CD4-positive, alpha-beta T cell treated with Interleukin-17A for 1 hour (primary cell): ENCODE results near the gene SLC30A7.
"Not testable (repeated sequence)": the region's sequence is repeated elsewhere in the genome, so short reads cannot be mapped to it uniquely, and the experiment has no call there.

Source experiments
- DNase-seq: peaks from one replicate; pipeline ENCODE4 v3.0.0-alpha.2; 2020

The SLC30A7 gene, protein sequence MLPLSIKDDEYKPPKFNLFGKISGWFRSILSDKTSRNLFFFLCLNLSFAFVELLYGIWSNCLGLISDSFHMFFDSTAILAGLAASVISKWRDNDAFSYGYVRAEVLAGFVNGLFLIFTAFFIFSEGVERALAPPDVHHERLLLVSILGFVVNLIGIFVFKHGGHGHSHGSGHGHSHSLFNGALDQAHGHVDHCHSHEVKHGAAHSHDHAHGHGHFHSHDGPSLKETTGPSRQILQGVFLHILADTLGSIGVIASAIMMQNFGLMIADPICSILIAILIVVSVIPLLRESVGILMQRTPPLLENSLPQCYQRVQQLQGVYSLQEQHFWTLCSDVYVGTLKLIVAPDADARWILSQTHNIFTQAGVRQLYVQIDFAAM

DNA sequence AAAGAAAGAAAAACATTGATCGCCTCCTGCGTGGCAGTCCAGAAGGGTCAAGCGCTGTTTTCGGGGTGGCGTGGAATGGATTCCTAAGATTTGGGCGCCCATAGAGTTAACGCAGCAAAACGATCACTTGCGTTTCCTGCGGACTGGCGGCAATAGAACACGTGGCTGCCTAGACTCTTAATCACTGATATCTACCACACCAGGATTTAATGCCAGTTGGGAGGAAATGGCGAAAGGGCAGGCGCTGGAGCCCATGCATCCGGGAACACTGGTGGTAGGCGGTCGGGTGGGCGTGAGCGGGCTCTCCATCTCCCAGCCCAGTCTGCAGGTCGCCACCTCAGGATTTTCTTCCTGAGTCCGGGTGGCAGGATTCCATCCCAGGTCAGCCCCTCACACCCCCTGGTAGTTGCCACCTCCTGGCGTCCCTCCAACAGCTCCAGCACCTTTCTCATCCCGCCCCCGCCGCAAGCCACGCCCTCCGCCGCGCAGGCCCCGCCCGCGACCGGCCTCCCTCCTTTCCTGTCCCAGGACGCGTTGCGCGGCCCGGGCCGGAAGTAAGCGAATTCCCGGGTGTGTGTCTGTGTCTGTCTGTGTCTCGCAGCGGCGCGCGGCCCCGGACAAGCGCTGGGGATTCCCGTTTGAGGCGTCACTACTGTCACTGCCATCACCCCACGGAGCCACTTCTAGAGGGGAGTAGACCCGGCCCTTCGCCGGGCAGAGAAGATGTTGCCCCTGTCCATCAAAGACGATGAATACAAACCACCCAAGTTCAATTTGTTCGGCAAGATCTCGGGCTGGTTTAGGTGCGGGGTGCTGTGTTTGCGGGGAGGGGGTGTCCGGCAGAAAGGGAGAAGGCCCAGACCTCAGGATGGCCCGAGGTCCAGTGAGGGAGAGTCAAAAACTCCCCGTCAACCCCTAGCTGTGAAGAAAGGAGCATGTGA, at the start of gene SLC30A7:
Gene SLC30A7, plus strand, starts transcription at position 551 of the 941 bp plus-strand sequence. Its CDS starts 173 bp downstream, at position 724.
- DNase-seq = peak; percentile 97

DNA sequence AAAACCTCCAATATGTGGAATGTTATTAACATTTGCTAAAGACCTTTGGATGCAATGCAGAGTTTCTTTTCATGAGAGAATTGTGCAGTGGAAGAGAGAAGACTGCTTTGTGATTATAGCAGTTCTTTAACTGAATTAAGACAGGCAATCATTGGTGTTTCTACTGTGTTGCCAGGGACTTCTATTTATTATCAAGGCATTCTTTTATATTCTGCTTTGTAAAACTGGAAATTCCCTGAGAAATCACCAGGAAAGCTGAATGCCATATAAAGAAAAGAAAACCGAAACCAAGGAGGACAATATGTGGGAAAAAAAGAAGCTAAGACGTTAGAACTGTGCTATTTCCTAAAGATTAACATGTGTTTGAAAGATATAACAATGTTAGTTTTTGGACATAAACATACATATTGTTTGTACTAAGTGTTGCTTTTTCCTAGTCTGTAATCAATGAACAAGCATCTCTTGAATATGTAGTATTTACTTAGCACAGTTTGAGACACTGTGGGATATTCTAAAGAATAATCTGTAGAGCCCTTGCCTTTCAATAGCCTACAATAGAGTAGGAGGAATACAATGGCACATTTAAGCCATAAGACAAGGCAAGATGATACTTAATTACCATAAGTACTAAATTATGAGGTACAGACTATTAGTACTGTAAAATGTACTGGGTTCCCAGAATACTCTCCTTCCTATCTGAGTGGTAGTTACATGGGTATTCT, 48.4 kb upstream of the SLC30A7 start:
- DNase-seq = no peak

DNA sequence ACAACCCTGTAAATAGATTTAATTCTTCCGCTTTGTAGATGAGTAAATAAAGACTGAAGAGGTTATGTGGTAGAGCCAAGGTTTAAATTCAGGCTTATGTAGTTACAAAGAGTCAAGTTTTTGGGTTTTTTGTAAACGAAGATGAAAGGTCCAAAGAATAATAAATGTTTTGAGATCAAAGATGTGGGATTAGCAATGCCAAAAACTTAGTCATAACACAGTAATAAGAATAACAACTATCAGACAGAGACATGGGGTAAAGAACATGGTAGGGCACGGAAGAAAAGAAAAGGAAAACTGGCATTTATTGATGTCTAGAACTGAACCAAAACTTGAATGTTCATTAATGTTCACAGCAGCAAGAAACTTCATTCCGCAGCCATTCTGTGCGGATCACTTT, 44.2 kb upstream of the SLC30A7 start:
- DNase-seq = no peak

DNA sequence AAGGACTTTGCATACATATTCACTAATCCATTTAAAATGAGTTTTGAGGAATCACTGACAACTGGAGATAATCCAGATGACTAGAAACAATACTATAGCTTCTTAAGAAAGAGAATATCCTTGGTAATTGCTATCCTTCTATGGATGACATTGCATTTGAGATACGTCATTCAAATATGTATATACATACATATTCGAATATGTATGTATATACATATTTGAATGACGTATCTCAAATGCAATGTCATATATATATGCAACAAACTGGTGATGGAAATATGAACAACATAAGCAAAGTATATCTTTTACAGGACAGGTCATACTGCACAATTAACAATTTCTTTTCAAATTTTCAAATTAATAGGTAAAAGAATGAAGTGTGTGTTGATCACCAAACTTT, 42.9 kb upstream of the SLC30A7 start:
- no peak for DNase-seq

DNA sequence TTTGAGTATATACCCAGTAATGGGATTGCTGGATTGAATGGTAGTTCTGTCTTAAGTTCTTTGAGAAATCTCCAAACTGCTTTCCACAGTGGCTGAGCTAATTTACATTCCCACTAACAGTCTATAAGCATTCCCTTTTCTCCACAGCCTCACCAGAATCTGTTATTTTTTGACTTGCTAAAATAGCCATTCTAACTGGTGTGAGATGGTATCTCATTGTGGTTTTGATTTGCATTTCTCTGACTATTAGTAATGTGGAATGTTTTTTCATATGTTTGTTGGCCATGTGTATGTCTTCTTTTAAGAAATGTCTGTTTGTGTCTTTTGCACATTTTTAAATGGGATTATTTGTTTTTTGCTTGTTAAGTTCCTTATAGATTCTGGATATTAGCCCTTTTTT, 40.8 kb upstream of the SLC30A7 start:
- DNase-seq = not testable (repeated sequence)

DNA sequence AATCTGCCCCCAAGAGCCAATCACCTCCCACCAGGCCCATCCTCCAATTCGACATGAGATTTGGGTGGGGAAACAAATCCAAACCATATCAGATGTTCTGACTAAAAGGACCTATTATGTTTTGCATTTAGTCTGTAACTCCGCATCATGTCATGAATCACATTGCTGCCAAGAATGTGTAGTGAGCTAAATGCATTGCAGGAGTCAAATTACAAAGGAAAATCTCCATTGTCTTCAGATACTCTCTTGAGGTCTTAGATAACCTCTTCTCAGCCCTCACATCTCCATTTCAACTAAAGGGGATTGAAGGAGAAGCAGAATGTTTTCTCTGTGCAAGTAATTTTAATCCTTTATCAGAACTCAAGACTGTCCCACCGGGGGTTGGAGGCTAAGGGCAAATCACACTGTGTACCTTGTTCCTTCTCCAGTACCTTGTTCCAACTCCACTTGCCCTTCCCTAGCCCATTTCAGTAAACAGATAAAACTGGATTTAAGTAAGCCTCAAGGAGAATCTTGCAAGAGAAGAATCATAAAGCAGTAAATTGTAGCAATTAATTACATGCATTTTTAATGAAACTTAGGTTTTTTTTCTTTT, 35.4 kb upstream of the SLC30A7 start:
- DNase-seq = no peak

DNA sequence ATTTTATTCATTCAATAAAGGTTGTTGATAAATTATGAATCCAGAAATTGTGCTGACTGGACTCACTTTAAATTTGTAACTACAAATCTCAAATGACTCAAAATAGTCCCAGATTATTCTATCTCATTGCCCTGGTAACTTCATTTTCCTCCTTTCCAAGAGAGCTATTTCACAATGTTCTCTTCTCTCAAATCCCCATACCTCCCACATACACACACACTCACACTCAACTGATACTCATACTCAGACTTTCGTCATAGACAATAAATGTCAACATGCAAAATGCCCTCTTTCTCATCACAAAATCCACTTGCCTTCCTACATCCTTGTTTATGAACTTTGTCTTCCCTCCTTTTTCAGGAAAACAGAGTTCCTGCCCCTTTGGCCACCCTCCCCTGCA, 34.5 kb upstream of the SLC30A7 start:
- no peak for DNase-seq

DNA sequence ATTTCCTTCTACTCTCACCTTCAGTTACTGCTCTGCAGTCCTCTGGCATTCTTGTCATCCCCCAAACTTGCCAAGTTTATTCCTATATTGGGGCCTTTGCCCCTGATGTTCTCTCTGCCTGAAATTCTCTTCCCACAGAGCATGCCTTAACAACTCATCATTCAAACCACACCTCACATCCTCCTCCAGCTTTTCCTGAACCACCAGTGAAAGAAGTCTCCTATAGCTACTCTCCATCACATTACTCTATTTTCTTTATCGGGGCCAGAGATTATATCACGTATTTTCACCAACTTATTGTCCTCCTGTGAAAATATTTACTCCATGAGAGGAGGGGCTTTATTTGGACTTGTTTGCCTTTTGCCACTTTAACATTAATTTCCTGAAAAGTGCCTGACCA, 33.3 kb upstream of the SLC30A7 start:
- DNase-seq = no peak

DNA sequence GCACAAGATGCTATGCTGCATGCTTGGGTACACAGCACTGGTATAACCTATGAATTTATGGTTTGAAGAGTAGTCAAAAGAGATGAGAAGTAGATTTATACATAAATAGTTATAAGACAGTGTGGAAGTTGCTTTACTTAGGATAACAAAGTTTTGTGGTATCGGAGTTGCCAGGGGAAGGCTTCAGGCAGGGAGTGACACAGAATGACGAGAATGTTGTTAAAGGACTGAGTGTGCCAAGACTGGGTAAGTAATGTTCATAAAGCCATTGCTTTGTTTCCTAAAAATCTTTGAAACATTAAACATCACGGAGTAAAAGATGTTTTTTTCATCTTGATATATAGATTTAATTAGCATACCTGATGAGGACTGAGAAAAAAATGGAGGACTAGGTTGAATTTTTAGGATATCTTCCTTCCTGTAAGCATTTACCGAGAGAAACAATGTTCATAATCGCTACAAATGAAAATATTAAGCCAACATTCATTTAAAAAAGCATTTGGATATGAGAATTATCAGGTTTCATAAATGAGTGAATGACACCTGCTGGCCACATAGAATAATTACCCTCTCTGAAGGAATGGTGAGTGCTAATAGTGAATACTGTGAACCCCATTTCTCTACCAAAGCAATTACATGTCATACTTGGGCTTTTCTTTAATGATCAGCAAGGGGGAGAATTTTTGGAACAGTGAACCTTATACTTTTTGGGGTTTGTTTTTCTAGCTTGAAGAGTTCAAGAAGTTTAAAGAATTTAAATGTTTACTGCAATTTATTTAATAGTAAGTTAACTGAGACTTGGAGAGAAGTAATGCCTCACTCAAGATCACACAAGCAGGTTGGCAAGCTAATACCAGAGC, 29.6 kb upstream of the SLC30A7 start:
- DNase-seq = peak; percentile 29

DNA sequence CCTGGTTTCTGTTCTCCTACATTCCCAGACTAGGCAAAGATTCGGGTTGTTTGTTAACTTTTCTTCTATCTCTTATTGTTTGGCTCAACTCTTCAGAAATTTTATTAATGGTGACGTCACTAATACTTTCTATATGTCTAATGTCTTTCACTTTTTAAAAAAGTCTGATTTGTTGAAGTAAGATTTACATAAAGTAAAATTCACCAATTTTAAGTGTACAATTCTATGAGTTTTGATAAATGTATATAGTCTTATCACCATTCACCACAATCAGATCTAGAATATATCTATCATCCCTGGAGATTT, 29.0 kb upstream of the SLC30A7 start:
- DNase-seq = no peak

DNA sequence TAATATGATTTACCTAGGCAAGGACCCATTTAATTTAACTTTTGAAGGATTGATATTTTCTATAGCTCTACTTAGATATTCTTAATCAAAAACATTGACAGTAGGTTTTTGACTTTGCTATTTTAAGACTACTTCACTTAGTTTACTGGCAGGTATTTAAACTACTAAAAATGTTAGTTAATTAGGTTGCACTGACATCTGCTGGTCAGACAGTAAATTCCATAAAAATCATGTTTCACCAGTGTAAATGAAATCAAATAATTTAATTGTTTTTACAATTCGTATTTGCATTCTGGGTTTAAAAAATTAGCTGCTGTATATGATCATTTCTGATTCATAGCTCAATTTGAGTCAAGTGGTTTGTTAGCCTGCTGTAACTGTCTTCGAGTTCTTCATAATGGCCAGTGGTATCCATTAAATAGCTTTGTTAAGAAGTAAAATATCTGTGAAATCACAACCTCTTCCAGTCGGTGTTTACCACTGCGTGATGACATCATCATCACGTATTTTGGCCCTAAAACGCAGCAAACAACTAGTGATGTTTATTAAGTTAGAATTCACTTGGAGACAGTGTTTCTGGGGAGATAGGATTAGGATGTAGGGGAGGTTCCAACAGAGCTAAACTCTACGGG, 27.4 kb upstream of the SLC30A7 start:
- peak; percentile 61 for DNase-seq

DNA sequence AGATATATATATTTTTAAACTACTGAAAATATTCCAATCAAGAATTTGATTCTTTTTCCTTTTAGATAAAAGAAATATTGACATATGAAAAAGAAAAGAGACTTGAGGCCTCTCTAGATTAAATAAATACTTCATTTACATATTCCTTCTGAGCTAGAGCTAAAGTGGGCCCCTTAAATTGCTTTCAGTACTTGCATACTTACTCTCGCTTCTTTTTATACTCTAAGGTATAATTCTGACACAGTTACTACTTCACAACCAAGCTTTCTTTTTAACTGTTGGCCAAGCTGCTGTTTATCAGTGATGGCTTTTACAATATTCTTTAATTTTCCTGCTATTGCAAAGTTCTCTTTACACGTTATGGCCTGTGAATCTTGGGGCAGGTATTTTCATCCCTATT, 25.9 kb upstream of the SLC30A7 start:
- DNase-seq = no peak

DNA sequence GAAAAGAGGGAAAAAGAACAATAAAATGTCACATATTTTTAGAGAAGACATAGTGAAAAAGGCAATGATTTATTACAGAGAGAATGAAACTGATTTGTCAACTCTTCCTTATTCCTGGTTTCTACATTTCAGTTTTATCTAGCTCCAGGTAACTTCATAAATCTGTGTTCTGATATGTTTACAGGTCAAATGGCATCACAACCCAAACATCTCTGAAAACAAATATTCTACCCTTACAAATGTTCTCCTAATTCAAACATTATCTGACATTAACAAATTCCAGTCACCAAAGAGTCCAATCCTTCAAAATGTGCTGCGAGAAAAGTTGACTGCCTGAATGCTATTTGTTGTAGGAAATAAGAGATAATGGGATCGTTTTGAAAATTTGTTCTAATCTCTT, 21.5 kb upstream of the SLC30A7 start:
- no peak for DNase-seq

DNA sequence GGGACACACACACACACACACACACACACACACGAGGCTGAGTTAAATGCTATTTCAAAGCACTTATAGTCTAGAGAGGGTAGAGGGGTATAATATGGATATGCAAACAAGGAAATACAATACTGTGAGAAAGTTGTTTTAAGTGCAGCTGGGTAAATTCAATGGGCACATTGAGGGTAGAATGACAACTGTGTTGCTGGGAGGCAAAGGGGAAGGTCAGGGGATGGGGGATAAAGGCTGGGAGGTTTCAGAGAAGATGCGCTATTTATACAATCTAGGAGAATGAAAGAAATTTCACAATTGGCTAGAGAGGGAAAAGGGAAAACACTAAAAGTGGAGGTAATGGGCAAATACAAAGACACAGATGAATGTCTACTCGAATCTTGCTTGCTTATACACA, 20.7 kb upstream of the SLC30A7 start:
- DNase-seq = no peak

DNA sequence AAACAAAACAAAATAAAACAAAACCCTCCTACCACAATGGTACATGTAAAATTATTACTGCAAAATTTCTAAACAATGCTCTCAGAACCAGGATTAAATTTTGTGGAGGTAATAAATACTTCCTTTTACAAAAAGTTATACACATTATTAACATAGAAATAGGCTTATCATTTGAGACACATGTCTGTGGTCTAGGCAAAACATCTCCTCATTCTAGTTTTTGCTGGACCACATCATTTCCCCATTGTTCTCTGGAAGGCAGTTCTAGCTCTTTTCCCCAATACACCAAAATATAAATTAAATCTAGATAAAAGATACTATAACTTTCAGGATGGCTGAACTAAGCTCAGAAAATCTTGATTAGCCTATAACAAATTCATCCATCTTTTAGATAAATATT, 19.6 kb upstream of the SLC30A7 start:
- no peak for DNase-seq

DNA sequence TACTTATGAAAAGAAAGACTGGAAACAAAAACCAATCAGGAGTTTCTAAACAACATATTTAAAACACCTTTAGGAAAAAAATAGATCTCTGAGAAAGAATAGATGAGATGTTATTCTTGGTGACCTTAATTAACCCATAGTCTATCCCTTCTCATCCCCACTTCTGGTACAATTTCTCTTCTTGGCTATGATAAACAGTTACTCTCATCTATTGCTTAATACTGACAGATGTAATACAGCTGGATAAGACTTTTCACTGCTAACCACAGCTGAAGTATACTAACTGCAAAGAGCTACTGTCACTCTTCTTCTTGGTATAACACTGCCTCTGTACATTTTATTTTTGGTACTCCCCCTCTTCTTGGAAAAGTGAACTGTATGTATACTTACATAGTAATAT, 16.5 kb upstream of the SLC30A7 start:
- no peak for DNase-seq

DNA sequence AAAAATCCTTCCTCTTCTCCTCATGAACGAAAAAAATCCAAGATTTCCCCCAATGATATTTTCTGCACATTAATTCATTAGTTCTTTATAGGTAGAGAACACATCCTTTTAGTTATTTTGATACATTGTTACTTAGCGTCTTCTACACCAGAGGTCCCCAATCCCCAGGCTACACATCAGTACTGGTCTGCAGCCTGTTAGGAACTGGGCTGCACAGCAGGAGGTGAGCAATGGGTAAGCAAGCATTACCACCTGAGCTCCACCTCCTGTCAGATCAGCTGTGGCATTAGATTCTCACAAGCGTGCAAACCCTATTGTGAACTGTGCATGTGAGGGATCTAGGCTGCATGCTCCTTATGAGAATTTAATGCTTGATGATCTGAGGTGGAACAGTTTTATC, 14.2 kb upstream of the SLC30A7 start:
- DNase-seq = no peak

DNA sequence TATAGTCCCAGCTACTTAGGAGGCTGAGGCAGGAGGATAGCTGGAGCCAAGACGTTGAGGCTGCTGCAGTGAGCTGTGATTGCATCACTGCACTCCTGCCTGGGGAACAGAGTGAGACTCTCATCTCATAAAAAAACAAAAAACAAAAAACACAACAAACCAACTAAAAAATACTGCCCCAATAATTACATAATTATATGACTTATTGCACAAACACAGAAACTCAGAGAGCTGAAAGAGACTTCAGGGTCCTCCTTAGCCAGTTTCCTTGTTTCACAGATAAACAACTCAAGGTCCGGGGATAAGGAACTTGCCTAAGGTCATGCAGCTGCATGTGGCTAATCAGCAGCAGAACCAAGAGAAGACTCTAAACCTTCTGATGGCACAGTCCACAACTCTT, 13.2 kb upstream of the SLC30A7 start:
- DNase-seq = no peak

DNA sequence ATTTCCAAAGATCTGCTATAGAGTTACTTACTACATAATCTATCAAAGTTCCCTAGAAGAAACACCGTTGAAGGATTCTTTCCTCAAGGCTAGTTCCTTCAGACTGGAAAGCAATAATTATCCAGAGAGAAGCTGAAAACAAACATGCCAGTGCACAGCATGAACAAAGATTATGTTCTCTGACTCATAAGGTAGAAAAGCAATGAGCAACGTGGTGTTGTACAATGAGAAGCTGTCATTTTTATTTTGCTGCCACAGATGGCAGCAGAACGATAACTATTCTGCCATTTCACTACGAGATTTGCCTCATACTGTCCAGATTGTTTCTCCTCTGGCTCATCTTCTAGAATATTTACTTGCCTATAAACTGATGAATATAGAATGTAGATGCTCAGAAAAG, 11.9 kb upstream of the SLC30A7 start:
- DNase-seq = no peak

DNA sequence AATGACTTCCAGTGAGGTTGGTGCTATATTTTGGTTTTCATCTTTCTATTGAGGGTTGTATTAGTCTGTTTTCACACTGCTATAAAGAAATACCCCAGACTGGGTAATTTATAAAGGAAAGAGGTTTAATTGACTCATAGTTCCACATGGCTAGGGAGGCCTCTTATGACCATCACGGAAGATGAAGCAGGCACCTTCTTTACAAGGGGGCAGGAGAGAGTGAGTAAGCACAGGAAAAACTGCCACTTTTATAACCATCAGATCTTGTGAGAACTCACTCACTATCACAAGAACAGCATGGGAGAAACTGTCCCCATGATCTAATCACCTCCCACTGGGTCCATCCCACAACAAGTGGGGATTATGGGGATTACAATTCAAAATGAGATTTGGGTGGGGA, 6.9 kb upstream of the SLC30A7 start:
- not testable (repeated sequence) for DNase-seq

DNA sequence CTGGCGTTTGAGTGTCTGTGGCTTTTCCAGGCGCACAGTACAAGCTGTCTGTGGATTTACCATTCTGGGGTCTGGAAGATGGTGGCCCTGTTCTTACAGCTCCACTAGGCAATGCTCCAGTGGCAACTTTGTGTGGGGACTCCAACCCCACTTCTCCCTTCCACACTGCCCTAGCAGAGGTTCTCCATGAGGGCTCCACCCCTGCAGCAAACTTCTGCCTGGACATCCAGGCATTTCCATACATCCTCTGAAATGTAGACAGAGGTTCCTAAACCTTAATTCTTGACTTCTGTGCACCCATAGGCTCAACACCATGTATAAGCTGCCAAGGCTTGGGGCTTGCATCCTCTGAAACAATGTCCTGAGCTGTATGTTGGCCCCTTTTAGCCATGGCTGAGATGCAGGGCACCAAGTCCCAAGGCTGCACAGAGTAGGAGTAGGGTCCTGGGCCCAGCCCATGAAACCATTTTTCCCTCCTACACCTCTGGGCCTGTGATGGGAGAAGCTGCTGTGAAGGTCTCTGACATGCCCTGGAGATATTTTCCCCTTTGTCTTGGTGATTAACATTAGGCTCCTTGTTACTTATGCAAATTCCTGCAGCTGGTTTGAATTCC, 5.9 kb upstream of the SLC30A7 start:
- not testable (repeated sequence) for DNase-seq
